ENCODE results near the gene ERICH4. TPM values are rescaled to one million over a fixed set of nuclear protein-coding genes. Genes with fewer than 3 reads are reported as not detected.

The ERICH4 gene
- total and polyA plus RNA-seq, 9 of the 15 experiments (the other 6 are each of a cell fraction or from before 2014, with no cell fraction given), result not detected

DNA sequence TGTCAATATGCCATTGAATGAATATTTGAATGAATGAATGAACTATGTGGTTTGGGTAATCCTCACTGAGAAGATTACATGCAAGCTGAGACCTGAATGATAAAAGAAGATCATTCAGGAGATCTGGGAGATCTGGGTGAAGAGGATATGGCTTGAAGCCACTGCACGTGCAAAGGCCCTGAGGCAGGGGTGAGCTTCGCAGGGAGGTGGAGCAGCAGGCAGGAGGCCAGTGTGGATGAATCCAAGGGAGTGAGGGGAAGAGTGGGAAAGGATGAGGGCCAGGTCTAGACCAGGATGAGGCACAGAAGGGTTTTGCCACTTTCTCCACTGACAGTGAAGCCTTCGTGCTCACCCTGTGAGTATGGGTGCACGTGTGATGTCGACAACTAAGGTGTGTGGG lies 49.9 kb downstream of the ERICH4 start:
- H3K9me3 ChIP-seq (replicated peaks; ENCODE audit: control insufficient read depth, insufficient read depth, low read depth, low read length), result no peaks in the 10 kb centered on the region
- WGBS (ENCODE audit: insufficient coverage, low coverage, missing lambda C conversion rate), result 3% methylated on average over 5 of the region's 5 CpGs
- no peak overlapping the region for H2AFZ ChIP-seq (ENCODE audit: low read depth, low read length)
- FAIRE-seq (no peak), ATAC-seq (no peak), DNase-seq (ENCODE audit: extremely low read depth in 1 of 4, low spot score in 3 of 4) (no peak)
- H3K36me3 ChIP-seq (ENCODE audit: control insufficient read depth, insufficient read depth, low read length), result no peaks in the 10 kb centered on the region
- no TSS peak for BruUV-seq (replicated peaks)
- in situ Hi-C loops (cut with MboI) (no loop called here), intact Hi-C loops (cut with micrococcal nuclease) (no loop called here)
- TF ChIP-seq HIVEP1 (CRISPR knock-in tag; IDR thresholded peaks at IDR 0.05) (no peak), POLR2G (IDR thresholded peaks at IDR 0.05; ENCODE audit: low read depth, low read length) (no peak), ZNF740 (CRISPR knock-in tag; IDR thresholded peaks at IDR 0.05) (no peak), ZNF740 (tag; IDR thresholded peaks at IDR 0.05) (no peak), SNRNP70 (optimal IDR thresholded peaks at IDR 0.05; ENCODE audit: low read depth, low read length) (no peak), ZNF77 (CRISPR knock-in tag; IDR thresholded peaks at IDR 0.05) (no peak), ZNF75A (CRISPR knock-in tag; IDR thresholded peaks at IDR 0.05) (no peak), RBM17 (IDR thresholded peaks at IDR 0.05; ENCODE audit: borderline replicate concordance, low read depth, low read length) (no peak), RBM25 (IDR thresholded peaks at IDR 0.05; ENCODE audit: low read depth, low read length, severe bottlenecking) (peak; percentile 31), CREM (IDR thresholded peaks at IDR 0.05; ENCODE audit: low read depth) (no peak)
- H3K27me3 ChIP-seq (ENCODE audit: control insufficient read depth in 2 of 2, insufficient read depth in 2 of 2, low read length in 2 of 2), result peaks cover 0 to 11% of the 10 kb centered on the region in 2 experiments; a peak in 2 of 5 replicates
- no peak overlapping the region for H3K4me3 ChIP-seq
- H3K9ac ChIP-seq (ENCODE audit: insufficient read depth in 1 of 2, low read depth in 2 of 2, low read length in 2 of 2), result no peak overlapping the region
- no peaks in the 10 kb centered on the region for H3K79me2 ChIP-seq (ENCODE audit: control insufficient read depth, insufficient read depth, low read length)
- H4K20me1 ChIP-seq (replicated peaks; ENCODE audit: control insufficient read depth, insufficient read depth, low read length), result no peaks in the 10 kb centered on the region
- no peak overlapping the region for H3K27ac ChIP-seq (ENCODE audit: extremely low read depth, low read depth, low read length)
- no peaks in the 10 kb centered on the region for H3K4me1 ChIP-seq (replicated peaks in 1 of 2; ENCODE audit: control insufficient read depth in 2 of 2, insufficient read depth in 2 of 2, low read length in 2 of 2)
- ChIA-PET POLR2A (no interaction called here), CTCF (ENCODE audit: low intra/inter-chr PET ratio) (no interaction called here)
- no peak overlapping the region for H3K4me2 ChIP-seq (ENCODE audit: insufficient read depth, low read length)
- no peaks in the 10 kb centered on the region for H3K9me1 ChIP-seq (ENCODE audit: control insufficient read depth, insufficient read depth, low read length)

Small RNAs within 50 kb of the gene (small RNA-seq; reads per million reads assigned to genes)
- gene RF00017, result not detected

Other genes starting within 250 kb of the ERICH4 start
Only the 7 nearest of the 14 such genes appear.
- gene TGFB1, start 89.2 kb upstream of the ERICH4 start, total RNA-seq (2014; rRNA removed), result 18.6 and 25.8 TPM in 2 replicates
- gene TGFB1, start 89.2 kb upstream of the ERICH4 start, total RNA-seq (2014; rRNA removed; fragmentation: Illumina TruSeq; extraction: Trizol), result 10.4 and 12.3 TPM in 2 replicates
- gene TGFB1, start 89.2 kb upstream of the ERICH4 start, total RNA-seq (2015; rRNA removed; fragmentation: Illumina TruSeq; extraction: Trizol), result 14.7 and 17.2 TPM in 2 replicates
- gene TGFB1, start 89.2 kb upstream of the ERICH4 start, total RNA-seq (2021), result 131 and 159 TPM in 2 replicates
- 11.8 and 13.4 TPM in 2 replicates for gene TGFB1, start 89.2 kb upstream of the ERICH4 start, polyA plus RNA-seq (2011; rRNA removed)
- 45.7 and 64.4 TPM in 2 replicates for gene TGFB1, start 89.2 kb upstream of the ERICH4 start, polyA plus RNA-seq (2014; fragmentation: Illumina TruSeq; extraction: Trizol)
- gene TGFB1, start 89.2 kb upstream of the ERICH4 start, polyA plus RNA-seq (2014; fragmentation: Nextera tagmentation; extraction: Ambion mirVana), result under 1 TPM; 0.24 to 0.77 TPM
- gene TGFB1, start 89.2 kb upstream of the ERICH4 start, polyA plus RNA-seq (2014; rRNA removed), result 35.2 and 37.8 TPM in 2 replicates
- gene B9D2, start 79.0 kb upstream of the ERICH4 start, total RNA-seq (2014; rRNA removed), result 3.5 and 6.7 TPM in 2 replicates
- 0.54 and 1.6 TPM in 2 replicates for gene B9D2, start 79.0 kb upstream of the ERICH4 start, total RNA-seq (2014; rRNA removed; fragmentation: Illumina TruSeq; extraction: Trizol)
- 5.2 and 5.5 TPM in 2 replicates for gene B9D2, start 79.0 kb upstream of the ERICH4 start, total RNA-seq (2015; rRNA removed; fragmentation: Illumina TruSeq; extraction: Trizol)
- gene B9D2, start 79.0 kb upstream of the ERICH4 start, total RNA-seq (2021), result 6.0 and 6.9 TPM in 2 replicates
- 2.8 and 5.8 TPM in 2 replicates for gene B9D2, start 79.0 kb upstream of the ERICH4 start, polyA plus RNA-seq (2011; rRNA removed)
- 2.2 and 3.4 TPM in 2 replicates for gene B9D2, start 79.0 kb upstream of the ERICH4 start, polyA plus RNA-seq (2014; fragmentation: Illumina TruSeq; extraction: Trizol)
- gene B9D2, start 79.0 kb upstream of the ERICH4 start, polyA plus RNA-seq (2014; fragmentation: Nextera tagmentation; extraction: Ambion mirVana), result 1 to 10 TPM in 1 of 2 experiments, under 1 TPM in 1; 0.83 to 1.4 TPM
- gene B9D2, start 79.0 kb upstream of the ERICH4 start, polyA plus RNA-seq (2014; rRNA removed), result 3.4 and 3.5 TPM in 2 replicates
- 2.8 and 4.3 TPM in 2 replicates for gene TMEM91, start 66.6 kb upstream of the ERICH4 start, total RNA-seq (2014; rRNA removed)
- 1.5 and 1.6 TPM in 2 replicates for gene TMEM91, start 66.6 kb upstream of the ERICH4 start, total RNA-seq (2014; rRNA removed; fragmentation: Illumina TruSeq; extraction: Trizol)
- 1.7 and 1.8 TPM in 2 replicates for gene TMEM91, start 66.6 kb upstream of the ERICH4 start, total RNA-seq (2015; rRNA removed; fragmentation: Illumina TruSeq; extraction: Trizol)
- 2.3 and 2.7 TPM in 2 replicates for gene TMEM91, start 66.6 kb upstream of the ERICH4 start, total RNA-seq (2021)
- 3.0 and 3.9 TPM in 2 replicates for gene TMEM91, start 66.6 kb upstream of the ERICH4 start, polyA plus RNA-seq (2011; rRNA removed)
- 3.0 and 3.1 TPM in 2 replicates for gene TMEM91, start 66.6 kb upstream of the ERICH4 start, polyA plus RNA-seq (2014; fragmentation: Illumina TruSeq; extraction: Trizol)
- 1 to 10 TPM; 1.2 to 1.8 TPM for gene TMEM91, start 66.6 kb upstream of the ERICH4 start, polyA plus RNA-seq (2014; fragmentation: Nextera tagmentation; extraction: Ambion mirVana)
- gene TMEM91, start 66.6 kb upstream of the ERICH4 start, polyA plus RNA-seq (2014; rRNA removed), result 3.1 and 5.2 TPM in 2 replicates
- gene EXOSC5, start 45.8 kb upstream of the ERICH4 start, total RNA-seq (2014; rRNA removed), result 37.8 and 47.1 TPM in 2 replicates
- gene EXOSC5, start 45.8 kb upstream of the ERICH4 start, total RNA-seq (2014; rRNA removed; fragmentation: Illumina TruSeq; extraction: Trizol), result 8.6 and 10.9 TPM in 2 replicates
- 32.5 and 35.0 TPM in 2 replicates for gene EXOSC5, start 45.8 kb upstream of the ERICH4 start, total RNA-seq (2015; rRNA removed; fragmentation: Illumina TruSeq; extraction: Trizol)
- 59.7 and 66.0 TPM in 2 replicates for gene EXOSC5, start 45.8 kb upstream of the ERICH4 start, total RNA-seq (2021)
- 43.3 and 53.6 TPM in 2 replicates for gene EXOSC5, start 45.8 kb upstream of the ERICH4 start, polyA plus RNA-seq (2011; rRNA removed)
- gene EXOSC5, start 45.8 kb upstream of the ERICH4 start, polyA plus RNA-seq (2014; fragmentation: Illumina TruSeq; extraction: Trizol), result 22.3 and 47.3 TPM in 2 replicates
- 10 to 100 TPM; 15.1 to 41.8 TPM for gene EXOSC5, start 45.8 kb upstream of the ERICH4 start, polyA plus RNA-seq (2014; fragmentation: Nextera tagmentation; extraction: Ambion mirVana)
- 75.5 and 76.1 TPM in 2 replicates for gene EXOSC5, start 45.8 kb upstream of the ERICH4 start, polyA plus RNA-seq (2014; rRNA removed)
- gene BCKDHA, start 45.3 kb upstream of the ERICH4 start, total RNA-seq (2014; rRNA removed), result 44.5 and 52.5 TPM in 2 replicates
- 2.0 and 4.8 TPM in 2 replicates for gene BCKDHA, start 45.3 kb upstream of the ERICH4 start, total RNA-seq (2014; rRNA removed; fragmentation: Illumina TruSeq; extraction: Trizol)
- gene BCKDHA, start 45.3 kb upstream of the ERICH4 start, total RNA-seq (2015; rRNA removed; fragmentation: Illumina TruSeq; extraction: Trizol), result 10.6 and 14.0 TPM in 2 replicates
- 14.6 and 16.6 TPM in 2 replicates for gene BCKDHA, start 45.3 kb upstream of the ERICH4 start, total RNA-seq (2021)
- 14.1 and 30.0 TPM in 2 replicates for gene BCKDHA, start 45.3 kb upstream of the ERICH4 start, polyA plus RNA-seq (2011; rRNA removed)
- 24.0 and 28.8 TPM in 2 replicates for gene BCKDHA, start 45.3 kb upstream of the ERICH4 start, polyA plus RNA-seq (2014; fragmentation: Illumina TruSeq; extraction: Trizol)
- 1 to 10 TPM; 4.5 to 6.4 TPM for gene BCKDHA, start 45.3 kb upstream of the ERICH4 start, polyA plus RNA-seq (2014; fragmentation: Nextera tagmentation; extraction: Ambion mirVana)
- gene BCKDHA, start 45.3 kb upstream of the ERICH4 start, polyA plus RNA-seq (2014; rRNA removed), result 23.0 and 26.9 TPM in 2 replicates
- 1.00 and 2.3 TPM in 2 replicates for gene B3GNT8, start 15.8 kb upstream of the ERICH4 start, total RNA-seq (2014; rRNA removed)
- not detected in 2 replicates for gene B3GNT8, start 15.8 kb upstream of the ERICH4 start, total RNA-seq (2014; rRNA removed; fragmentation: Illumina TruSeq; extraction: Trizol)
- gene B3GNT8, start 15.8 kb upstream of the ERICH4 start, total RNA-seq (2015; rRNA removed; fragmentation: Illumina TruSeq; extraction: Trizol), result 0.83 and 0.90 TPM in 2 replicates
- 2.9 and 3.4 TPM in 2 replicates for gene B3GNT8, start 15.8 kb upstream of the ERICH4 start, total RNA-seq (2021)
- gene B3GNT8, start 15.8 kb upstream of the ERICH4 start, polyA plus RNA-seq (2011; rRNA removed), result 0.23 and 0.35 TPM in 2 replicates
- 0.21 and 2.0 TPM in 2 replicates for gene B3GNT8, start 15.8 kb upstream of the ERICH4 start, polyA plus RNA-seq (2014; fragmentation: Illumina TruSeq; extraction: Trizol)
- gene B3GNT8, start 15.8 kb upstream of the ERICH4 start, polyA plus RNA-seq (2014; fragmentation: Nextera tagmentation; extraction: Ambion mirVana), result under 1 TPM in 1 of 2 experiments, not detected in 1; 0.11 TPM
- gene B3GNT8, start 15.8 kb upstream of the ERICH4 start, polyA plus RNA-seq (2014; rRNA removed), result 0.65 and 1.3 TPM in 2 replicates
- gene DMAC2, start 3.2 kb upstream of the ERICH4 start, total RNA-seq (2014; rRNA removed), result 39.1 and 43.5 TPM in 2 replicates
- 33.0 and 34.1 TPM in 2 replicates for gene DMAC2, start 3.2 kb upstream of the ERICH4 start, total RNA-seq (2014; rRNA removed; fragmentation: Illumina TruSeq; extraction: Trizol)
- gene DMAC2, start 3.2 kb upstream of the ERICH4 start, total RNA-seq (2015; rRNA removed; fragmentation: Illumina TruSeq; extraction: Trizol), result 43.1 and 43.2 TPM in 2 replicates
- 51.5 and 55.0 TPM in 2 replicates for gene DMAC2, start 3.2 kb upstream of the ERICH4 start, total RNA-seq (2021)
- 45.3 and 64.1 TPM in 2 replicates for gene DMAC2, start 3.2 kb upstream of the ERICH4 start, polyA plus RNA-seq (2011; rRNA removed)
- gene DMAC2, start 3.2 kb upstream of the ERICH4 start, polyA plus RNA-seq (2014; fragmentation: Illumina TruSeq; extraction: Trizol), result 58.1 and 59.4 TPM in 2 replicates
- 10 to 100 TPM; 12.9 to 20.2 TPM for gene DMAC2, start 3.2 kb upstream of the ERICH4 start, polyA plus RNA-seq (2014; fragmentation: Nextera tagmentation; extraction: Ambion mirVana)
- 61.0 and 61.2 TPM in 2 replicates for gene DMAC2, start 3.2 kb upstream of the ERICH4 start, polyA plus RNA-seq (2014; rRNA removed)